Progenitor cell of endocrine pancreas (in vitro differentiated cells): ENCODE results near the gene CYP2F1. TPM values are rescaled to one million over a fixed set of nuclear protein-coding genes. Genes with fewer than 3 reads are reported as not detected.

ENCODE experiments used
- DNase-seq: peaks from one replicate; pipeline ENCODE4 v3.0.0; 2021; ENCODE audit warnings: low spot score; ENCODE audit not compliant: unreplicated experiment
- H3K27ac Mint-ChIP-seq: 2 replicates; pipeline ENCODE4 v1.8.0; 2021; ENCODE audit warnings: mild to moderate bottlenecking, moderate library complexity, mixed read lengths
- H3K27me3 Mint-ChIP-seq: 2 replicates; pipeline ENCODE4 v1.8.0; 2021; ENCODE audit warnings: mixed read lengths
- H3K36me3 Mint-ChIP-seq: 2 replicates; pipeline ENCODE4 v1.8.0; 2022; ENCODE audit warnings: mixed read lengths; ENCODE audit not compliant: insufficient read depth
- H3K4me1 Mint-ChIP-seq: 2 replicates; pipeline ENCODE4 v1.8.0; 2021; ENCODE audit warnings: low read depth, mixed read lengths
- H3K4me3 Mint-ChIP-seq: 2 replicates; pipeline ENCODE4 v1.8.0; 2021; ENCODE audit warnings: low read depth, mild to moderate bottlenecking, moderate library complexity, mixed read lengths
- H3K9me3 Mint-ChIP-seq: 2 replicates; pipeline ENCODE4 v1.8.0; 2021; ENCODE audit warnings: low read depth, mixed read lengths
- long read RNA-seq: library from polyadenylated mRNA; unstranded; transcript quantifications from one replicate; pipeline ENCODE4 v2.0.0, GENCODE V29; 2020
- total RNA-seq: library from RNA; stranded (reverse); gene quantifications from 2 replicates; pipeline ENCODE4 v1.2.1, GENCODE V29; 2021
- TF ChIP-seq, protein P1 (sequence below): fragments of 200-600 bp; sonication (generic); IDR thresholded peaks from one replicate; pipeline ENCODE4 v1.5.0; 2021; ENCODE audit warnings: antibody characterized with exemption, mild to moderate bottlenecking; ENCODE audit not compliant: unreplicated experiment

CYP2F1 gene, protein sequence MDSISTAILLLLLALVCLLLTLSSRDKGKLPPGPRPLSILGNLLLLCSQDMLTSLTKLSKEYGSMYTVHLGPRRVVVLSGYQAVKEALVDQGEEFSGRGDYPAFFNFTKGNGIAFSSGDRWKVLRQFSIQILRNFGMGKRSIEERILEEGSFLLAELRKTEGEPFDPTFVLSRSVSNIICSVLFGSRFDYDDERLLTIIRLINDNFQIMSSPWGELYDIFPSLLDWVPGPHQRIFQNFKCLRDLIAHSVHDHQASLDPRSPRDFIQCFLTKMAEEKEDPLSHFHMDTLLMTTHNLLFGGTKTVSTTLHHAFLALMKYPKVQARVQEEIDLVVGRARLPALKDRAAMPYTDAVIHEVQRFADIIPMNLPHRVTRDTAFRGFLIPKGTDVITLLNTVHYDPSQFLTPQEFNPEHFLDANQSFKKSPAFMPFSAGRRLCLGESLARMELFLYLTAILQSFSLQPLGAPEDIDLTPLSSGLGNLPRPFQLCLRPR
- total RNA-seq = not detected in 2 replicates
- long read RNA-seq = 0 reads

DNA sequence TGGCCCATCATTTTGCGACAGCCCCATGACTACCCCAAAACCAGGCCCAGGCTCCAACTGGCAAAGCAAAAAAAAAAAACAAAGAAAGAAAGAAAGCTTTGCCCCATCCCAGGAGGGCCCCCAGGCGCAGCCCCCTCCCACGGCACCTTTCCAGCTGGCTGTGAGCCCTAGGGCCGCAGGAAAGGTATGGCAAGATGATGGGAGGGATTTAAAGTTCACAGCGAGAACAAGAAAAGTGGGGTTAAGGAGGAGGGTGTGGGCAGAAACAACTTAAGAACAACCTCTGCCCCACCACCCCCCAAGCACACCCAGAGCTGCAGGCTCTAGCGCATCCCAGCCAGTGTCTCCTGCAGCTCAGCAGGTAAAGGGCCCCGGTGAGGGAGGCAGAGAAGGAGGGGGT is at the start of gene CYP2F1:
Gene CYP2F1 (plus strand): TSS at position 301 of the 400 bp plus-strand sequence. CDS start 1,757 bp downstream, outside the sequence.
- Mint-ChIP-seq H3K4me1 (no peaks in the 10 kb centered on the region), H3K27me3 (peaks cover 34% of the 10 kb centered on the region), H3K27ac (no peak within 1 kb of the TSS), H3K36me3 (no peaks in the 10 kb centered on the region), H3K9me3 (peaks cover 6% of the 10 kb centered on the region), H3K4me3 (no peak within 1 kb of the TSS)
- DNase-seq = no peak
- TF ChIP-seq, protein P1, sequence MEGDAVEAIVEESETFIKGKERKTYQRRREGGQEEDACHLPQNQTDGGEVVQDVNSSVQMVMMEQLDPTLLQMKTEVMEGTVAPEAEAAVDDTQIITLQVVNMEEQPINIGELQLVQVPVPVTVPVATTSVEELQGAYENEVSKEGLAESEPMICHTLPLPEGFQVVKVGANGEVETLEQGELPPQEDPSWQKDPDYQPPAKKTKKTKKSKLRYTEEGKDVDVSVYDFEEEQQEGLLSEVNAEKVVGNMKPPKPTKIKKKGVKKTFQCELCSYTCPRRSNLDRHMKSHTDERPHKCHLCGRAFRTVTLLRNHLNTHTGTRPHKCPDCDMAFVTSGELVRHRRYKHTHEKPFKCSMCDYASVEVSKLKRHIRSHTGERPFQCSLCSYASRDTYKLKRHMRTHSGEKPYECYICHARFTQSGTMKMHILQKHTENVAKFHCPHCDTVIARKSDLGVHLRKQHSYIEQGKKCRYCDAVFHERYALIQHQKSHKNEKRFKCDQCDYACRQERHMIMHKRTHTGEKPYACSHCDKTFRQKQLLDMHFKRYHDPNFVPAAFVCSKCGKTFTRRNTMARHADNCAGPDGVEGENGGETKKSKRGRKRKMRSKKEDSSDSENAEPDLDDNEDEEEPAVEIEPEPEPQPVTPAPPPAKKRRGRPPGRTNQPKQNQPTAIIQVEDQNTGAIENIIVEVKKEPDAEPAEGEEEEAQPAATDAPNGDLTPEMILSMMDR = no peak

GRCh38 chr19:41064974-41065569 is 49.2 kb upstream of the CYP2F1 start:
- Mint-ChIP-seq H3K27me3 (peaks cover 45% of the 10 kb centered on the region), H3K9me3 (no peaks in the 10 kb centered on the region), H3K4me1 (no peaks in the 10 kb centered on the region), H3K4me3 (no peak overlapping the region), H3K36me3 (no peaks in the 10 kb centered on the region), H3K27ac (no peak overlapping the region)
- TF ChIP-seq, protein P1 = no peak
- no peak for DNase-seq

DNA sequence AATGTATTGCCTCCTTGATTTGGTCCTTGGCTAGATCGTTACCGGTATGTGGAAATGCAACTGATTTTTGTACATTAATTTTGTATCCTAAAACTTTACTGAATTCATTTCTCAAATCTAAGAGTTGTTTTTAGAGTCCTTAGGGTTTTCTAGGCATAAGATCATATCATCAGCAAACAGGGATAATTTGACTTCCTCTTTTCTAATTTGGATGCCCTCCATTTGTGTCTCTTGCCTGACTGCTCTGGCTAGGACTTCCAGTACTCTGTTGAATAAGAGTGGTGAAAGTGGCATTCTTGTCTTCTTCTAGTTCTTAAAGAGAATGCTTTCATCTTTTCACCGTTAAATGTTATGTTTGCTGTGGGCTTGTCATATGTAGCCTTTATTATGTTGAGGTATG is 37.9 kb upstream of the CYP2F1 start:
- TF ChIP-seq, protein P1 = no peak
- DNase-seq = no peak
- H3K36me3 Mint-ChIP-seq = peaks cover 2% of the 10 kb centered on the region
- H3K4me1 Mint-ChIP-seq = no peaks in the 10 kb centered on the region
- no peak overlapping the region for H3K4me3 Mint-ChIP-seq
- no peak overlapping the region for H3K27ac Mint-ChIP-seq
- H3K27me3 Mint-ChIP-seq = peaks cover 54% of the 10 kb centered on the region
- H3K9me3 Mint-ChIP-seq = peaks cover 18% of the 10 kb centered on the region

DNA sequence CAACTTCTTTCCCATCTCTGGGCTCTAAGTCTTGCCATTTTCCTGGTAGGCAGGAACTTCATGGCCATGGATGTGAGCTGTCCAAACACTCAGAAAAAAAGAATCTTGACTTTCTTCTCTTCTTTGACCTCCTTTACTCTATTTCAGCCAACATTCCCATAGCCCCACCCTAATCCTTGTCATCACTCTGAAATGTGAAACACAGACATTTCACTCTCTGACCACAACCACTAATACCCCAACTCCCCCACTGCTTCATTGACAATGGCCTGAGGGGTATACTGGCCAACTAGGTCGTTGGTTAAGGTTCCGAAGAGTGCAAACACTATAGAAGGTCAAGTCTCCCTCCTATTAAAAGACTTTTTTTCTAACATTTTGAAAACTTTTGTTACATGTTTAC is 30.7 kb upstream of the CYP2F1 start:
- DNase-seq = no peak
- Mint-ChIP-seq H3K27ac (no peak overlapping the region), H3K4me1 (peaks cover 7% of the 10 kb centered on the region), H3K4me3 (no peak overlapping the region), H3K27me3 (peaks cover 62% of the 10 kb centered on the region), H3K9me3 (peaks cover 8% of the 10 kb centered on the region), H3K36me3 (peaks cover 2% of the 10 kb centered on the region)
- TF ChIP-seq, protein P1 = no peak

GRCh38 chr19:41085748-41086415 is 28.4 kb upstream of the CYP2F1 start:
- no peak overlapping the region for H3K27ac Mint-ChIP-seq
- peaks cover 77% of the 10 kb centered on the region for H3K27me3 Mint-ChIP-seq
- H3K36me3 Mint-ChIP-seq = no peaks in the 10 kb centered on the region
- DNase-seq = no peak
- TF ChIP-seq, protein P1 = no peak
- H3K4me1 Mint-ChIP-seq = peaks cover 16% of the 10 kb centered on the region
- H3K9me3 Mint-ChIP-seq = no peaks in the 10 kb centered on the region
- H3K4me3 Mint-ChIP-seq = no peak overlapping the region
